HepG2 (cell line): Measurements from ENCODE around the gene JMJD6. TPM values are rescaled to one million over a fixed set of nuclear protein-coding genes. Genes with fewer than 3 reads are reported as not detected.

ENCODE experiments used
- HMGXB3 ChIP-seq: sonication (generic); formaldehyde crosslinking; IDR thresholded peaks from 2 replicates; pipeline ENCODE4 v1.4.0; 2020; ENCODE audit warnings: missing genetic modification reagents, borderline replicate concordance
- IRX3 ChIP-seq: sonication (generic); formaldehyde crosslinking; IDR thresholded peaks from 2 replicates; pipeline ENCODE4 v1.8.1; 2023; ENCODE audit warnings: mild to moderate bottlenecking, low read depth, missing genetic modification reagents, borderline replicate concordance
- KDM2A ChIP-seq: sonication (generic); formaldehyde crosslinking; IDR thresholded peaks from 2 replicates; pipeline ENCODE4 v1.4.0; 2020; ENCODE audit warnings: low read depth, missing genetic modification reagents, borderline replicate concordance
- MBD4 ChIP-seq: IDR thresholded peaks from 2 replicates; pipeline ENCODE4 v1.6.1; 2012; ENCODE audit warnings: low read length, inconsistent platforms, borderline replicate concordance
- POLR2A ChIP-seq, 2 experiments: IDR thresholded peaks; 2 replicates each; pipeline ENCODE4 v1.6.1; 2011; ENCODE audit warnings: low read depth in 2 of 2, low read length in 2 of 2, mild to moderate bottlenecking in 1 of 2, moderate library complexity in 1 of 2; ENCODE audit not compliant: insufficient read depth in 1 of 2
- REL ChIP-seq: sonication (generic); formaldehyde crosslinking; conservative IDR thresholded peaks from 2 replicates; pipeline ENCODE4 v1.8.0; 2022; ENCODE audit warnings: mild to moderate bottlenecking, missing genetic modification reagents, moderate library complexity
- TBP ChIP-seq: sonication (generic); formaldehyde crosslinking; IDR thresholded peaks from 2 replicates; pipeline ENCODE4 v1.5.0; 2020; ENCODE audit warnings: missing genetic modification reagents
- TCF12 ChIP-seq, 2 experiments: fragments of 450-650 bp in 1 of 2; sonication (generic) in 1 of 2; formaldehyde crosslinking in 1 of 2; IDR thresholded peaks; 2 replicates each; pipeline versions ENCODE4 v1.6.1 to v1.8.0; 2017 to 2022; ENCODE audit warnings: antibody characterized with exemption in 1 of 2, mild to moderate bottlenecking in 1 of 2, missing genetic modification reagents in 1 of 2, moderate library complexity in 1 of 2
- ZNF350 ChIP-seq: sonication (generic); formaldehyde crosslinking; IDR thresholded peaks from 2 replicates; pipeline ENCODE4 v1.4.0; 2020; ENCODE audit warnings: mild to moderate bottlenecking, low read depth, missing genetic modification reagents, borderline replicate concordance
- ZNF430 ChIP-seq: sonication (generic); formaldehyde crosslinking; IDR thresholded peaks from 2 replicates; pipeline ENCODE4 v1.9.0; 2021; ENCODE audit warnings: mild to moderate bottlenecking, missing genetic modification reagents
- ZNF737 ChIP-seq: sonication (generic); formaldehyde crosslinking; IDR thresholded peaks from 2 replicates; pipeline ENCODE4 v1.5.0; 2020; ENCODE audit warnings: missing genetic modification reagents, mild to moderate bottlenecking, borderline replicate concordance
- polyA plus RNA-seq, 8 experiments: library from polyadenylated mRNA; depleted of rRNA in 3 of 8; stranded (reverse) in 7 of 8; unstranded in 1 of 8; fragments of >200 nt; fragmentation: Illumina TruSeq in 4 of 8; extraction: Trizol in 4 of 8; gene quantifications; 2 replicates each; pipeline versions ENCODE4 v1.2.1 to v1.2.3, GENCODE V29; 2011 to 2016; ENCODE audit warnings: low read depth in 4 of 8, missing spikeins in 1 of 8, mixed read lengths in 1 of 8; ENCODE audit not compliant: insufficient read depth in 1 of 8
- total RNA-seq, 5 experiments: library from RNA; depleted of rRNA; stranded (reverse); fragments of >200 nt; fragmentation: Illumina TruSeq; extraction: Trizol; gene quantifications; 2 replicates each; pipeline ENCODE4 v1.2.3, GENCODE V29; 2016; ENCODE audit warnings: low read depth in 1 of 5
- TF ChIP-seq, protein P1 (sequence below): sonication (generic); formaldehyde crosslinking; IDR thresholded peaks from 2 replicates; pipeline ENCODE4 v1.4.0; 2020; ENCODE audit warnings: missing genetic modification reagents, borderline replicate concordance
- TF ChIP-seq, protein P2 (sequence below): sonication (generic); formaldehyde crosslinking; IDR thresholded peaks from 2 replicates; pipeline ENCODE4 v1.5.0; 2020; ENCODE audit warnings: missing genetic modification reagents, mild to moderate bottlenecking, borderline replicate concordance
- TF ChIP-seq, protein P3 (sequence below): sonication (generic); formaldehyde crosslinking; IDR thresholded peaks from 2 replicates; pipeline ENCODE4 v1.5.0; 2020; ENCODE audit warnings: mild to moderate bottlenecking, missing genetic modification reagents, moderate library complexity
- TF ChIP-seq, protein P4 (sequence below): sonication (generic); formaldehyde crosslinking; conservative IDR thresholded peaks from 2 replicates; pipeline ENCODE4 v1.8.0; 2022; ENCODE audit warnings: low read depth, missing genetic modification reagents
- TF ChIP-seq, protein P5 (sequence below): IDR thresholded peaks from 2 replicates; pipeline ENCODE4 v1.6.1; 2012; ENCODE audit warnings: inconsistent platforms
- TF ChIP-seq, protein P6 (sequence below): sonication (generic); formaldehyde crosslinking; IDR thresholded peaks from 2 replicates; pipeline ENCODE4 v1.5.0; 2020; ENCODE audit warnings: missing genetic modification reagents

JMJD6 gene
- total and polyA plus RNA-seq, 2 of the 13 experiments (the other 11 are each of a cell fraction or from before 2014, with no cell fraction given): 33.6 to 41.0 TPM

GRCh38 chr17:76735006-76735405, 8.6 kb upstream of the JMJD6 start (continued):
- TF ChIP-seq, protein P1, sequence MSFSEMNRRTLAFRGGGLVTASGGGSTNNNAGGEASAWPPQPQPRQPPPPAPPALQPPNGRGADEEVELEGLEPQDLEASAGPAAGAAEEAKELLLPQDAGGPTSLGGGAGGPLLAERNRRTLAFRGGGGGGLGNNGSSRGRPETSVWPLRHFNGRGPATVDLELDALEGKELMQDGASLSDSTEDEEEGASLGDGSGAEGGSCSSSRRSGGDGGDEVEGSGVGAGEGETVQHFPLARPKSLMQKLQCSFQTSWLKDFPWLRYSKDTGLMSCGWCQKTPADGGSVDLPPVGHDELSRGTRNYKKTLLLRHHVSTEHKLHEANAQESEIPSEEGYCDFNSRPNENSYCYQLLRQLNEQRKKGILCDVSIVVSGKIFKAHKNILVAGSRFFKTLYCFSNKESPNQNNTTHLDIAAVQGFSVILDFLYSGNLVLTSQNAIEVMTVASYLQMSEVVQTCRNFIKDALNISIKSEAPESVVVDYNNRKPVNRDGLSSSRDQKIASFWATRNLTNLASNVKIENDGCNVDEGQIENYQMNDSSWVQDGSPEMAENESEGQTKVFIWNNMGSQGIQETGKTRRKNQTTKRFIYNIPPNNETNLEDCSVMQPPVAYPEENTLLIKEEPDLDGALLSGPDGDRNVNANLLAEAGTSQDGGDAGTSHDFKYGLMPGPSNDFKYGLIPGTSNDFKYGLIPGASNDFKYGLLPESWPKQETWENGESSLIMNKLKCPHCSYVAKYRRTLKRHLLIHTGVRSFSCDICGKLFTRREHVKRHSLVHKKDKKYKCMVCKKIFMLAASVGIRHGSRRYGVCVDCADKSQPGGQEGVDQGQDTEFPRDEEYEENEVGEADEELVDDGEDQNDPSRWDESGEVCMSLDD (CRISPR knock-in tag): 0 out of 2 replicates have a peak, but pooled peaks have one; percentile 19
- TF ChIP-seq ZNF350 (CRISPR knock-in tag): no peak
- no peak for TF ChIP-seq KDM2A (CRISPR knock-in tag)
- TF ChIP-seq, protein P2, sequence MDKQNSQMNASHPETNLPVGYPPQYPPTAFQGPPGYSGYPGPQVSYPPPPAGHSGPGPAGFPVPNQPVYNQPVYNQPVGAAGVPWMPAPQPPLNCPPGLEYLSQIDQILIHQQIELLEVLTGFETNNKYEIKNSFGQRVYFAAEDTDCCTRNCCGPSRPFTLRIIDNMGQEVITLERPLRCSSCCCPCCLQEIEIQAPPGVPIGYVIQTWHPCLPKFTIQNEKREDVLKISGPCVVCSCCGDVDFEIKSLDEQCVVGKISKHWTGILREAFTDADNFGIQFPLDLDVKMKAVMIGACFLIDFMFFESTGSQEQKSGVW (CRISPR knock-in tag): no peak
- TF ChIP-seq, protein P3, sequence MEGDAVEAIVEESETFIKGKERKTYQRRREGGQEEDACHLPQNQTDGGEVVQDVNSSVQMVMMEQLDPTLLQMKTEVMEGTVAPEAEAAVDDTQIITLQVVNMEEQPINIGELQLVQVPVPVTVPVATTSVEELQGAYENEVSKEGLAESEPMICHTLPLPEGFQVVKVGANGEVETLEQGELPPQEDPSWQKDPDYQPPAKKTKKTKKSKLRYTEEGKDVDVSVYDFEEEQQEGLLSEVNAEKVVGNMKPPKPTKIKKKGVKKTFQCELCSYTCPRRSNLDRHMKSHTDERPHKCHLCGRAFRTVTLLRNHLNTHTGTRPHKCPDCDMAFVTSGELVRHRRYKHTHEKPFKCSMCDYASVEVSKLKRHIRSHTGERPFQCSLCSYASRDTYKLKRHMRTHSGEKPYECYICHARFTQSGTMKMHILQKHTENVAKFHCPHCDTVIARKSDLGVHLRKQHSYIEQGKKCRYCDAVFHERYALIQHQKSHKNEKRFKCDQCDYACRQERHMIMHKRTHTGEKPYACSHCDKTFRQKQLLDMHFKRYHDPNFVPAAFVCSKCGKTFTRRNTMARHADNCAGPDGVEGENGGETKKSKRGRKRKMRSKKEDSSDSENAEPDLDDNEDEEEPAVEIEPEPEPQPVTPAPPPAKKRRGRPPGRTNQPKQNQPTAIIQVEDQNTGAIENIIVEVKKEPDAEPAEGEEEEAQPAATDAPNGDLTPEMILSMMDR (CRISPR knock-in tag): no peak
- TF ChIP-seq IRX3 (CRISPR knock-in tag): no peak
- TF ChIP-seq, protein P4, sequence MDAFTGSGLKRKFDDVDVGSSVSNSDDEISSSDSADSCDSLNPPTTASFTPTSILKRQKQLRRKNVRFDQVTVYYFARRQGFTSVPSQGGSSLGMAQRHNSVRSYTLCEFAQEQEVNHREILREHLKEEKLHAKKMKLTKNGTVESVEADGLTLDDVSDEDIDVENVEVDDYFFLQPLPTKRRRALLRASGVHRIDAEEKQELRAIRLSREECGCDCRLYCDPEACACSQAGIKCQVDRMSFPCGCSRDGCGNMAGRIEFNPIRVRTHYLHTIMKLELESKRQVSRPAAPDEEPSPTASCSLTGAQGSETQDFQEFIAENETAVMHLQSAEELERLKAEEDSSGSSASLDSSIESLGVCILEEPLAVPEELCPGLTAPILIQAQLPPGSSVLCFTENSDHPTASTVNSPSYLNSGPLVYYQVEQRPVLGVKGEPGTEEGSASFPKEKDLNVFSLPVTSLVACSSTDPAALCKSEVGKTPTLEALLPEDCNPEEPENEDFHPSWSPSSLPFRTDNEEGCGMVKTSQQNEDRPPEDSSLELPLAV: no peak
- TF ChIP-seq REL (CRISPR knock-in tag): no peak
- TF ChIP-seq ZNF430 (CRISPR knock-in tag): no peak
- TF ChIP-seq HMGXB3 (CRISPR knock-in tag): no peak
- TF ChIP-seq MBD4: no peak; the same call in 1 of the 2 replicates
- no peak for TF ChIP-seq TCF12 (IDR thresholded peaks at IDR 0.05)
- no peak for TF ChIP-seq TCF12 (CRISPR knock-in tag; IDR thresholded peaks at IDR 0.05)
- no peak for TF ChIP-seq TBP (CRISPR knock-in tag)
- peak in 1 of 2 experiments; percentile 42; a peak in 2 of 4 replicates for TF ChIP-seq POLR2A (IDR thresholded peaks at IDR 0.05; ENCODE audit: insufficient read depth in 1 of 2, low read depth in 2 of 2, low read length in 2 of 2)
- TF ChIP-seq, protein P5, sequence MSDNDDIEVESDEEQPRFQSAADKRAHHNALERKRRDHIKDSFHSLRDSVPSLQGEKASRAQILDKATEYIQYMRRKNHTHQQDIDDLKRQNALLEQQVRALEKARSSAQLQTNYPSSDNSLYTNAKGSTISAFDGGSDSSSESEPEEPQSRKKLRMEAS: peak; percentile 64; the same call in 1 of the 2 replicates
- TF ChIP-seq, protein P6, sequence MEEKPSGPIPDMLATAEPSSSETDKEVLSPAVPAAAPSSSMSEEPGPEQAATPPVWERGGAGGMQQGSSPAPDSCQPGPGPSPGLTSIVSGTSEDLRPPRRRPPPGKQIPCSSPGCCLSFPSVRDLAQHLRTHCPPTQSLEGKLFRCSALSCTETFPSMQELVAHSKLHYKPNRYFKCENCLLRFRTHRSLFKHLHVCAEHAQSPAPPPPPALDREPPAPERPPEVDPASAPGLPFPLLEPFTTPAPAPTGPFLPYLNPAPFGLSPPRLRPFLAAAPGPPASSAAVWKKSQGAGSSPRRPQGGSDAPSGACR: no peak
- TF ChIP-seq ZNF737 (CRISPR knock-in tag): no peak
